HG03469 (cell line): ENCODE measurements around the gene FXYD1.

Experiments
- ATAC-seq: cut with Tn5 transposase; IDR thresholded peaks from one replicate; pipeline ENCODE4 v1.9.1; 2021; ENCODE audit warnings: mild to moderate bottlenecking, moderate library complexity, moderate number of reproducible peaks; ENCODE audit not compliant: unreplicated experiment

The FXYD1 gene

DNA sequence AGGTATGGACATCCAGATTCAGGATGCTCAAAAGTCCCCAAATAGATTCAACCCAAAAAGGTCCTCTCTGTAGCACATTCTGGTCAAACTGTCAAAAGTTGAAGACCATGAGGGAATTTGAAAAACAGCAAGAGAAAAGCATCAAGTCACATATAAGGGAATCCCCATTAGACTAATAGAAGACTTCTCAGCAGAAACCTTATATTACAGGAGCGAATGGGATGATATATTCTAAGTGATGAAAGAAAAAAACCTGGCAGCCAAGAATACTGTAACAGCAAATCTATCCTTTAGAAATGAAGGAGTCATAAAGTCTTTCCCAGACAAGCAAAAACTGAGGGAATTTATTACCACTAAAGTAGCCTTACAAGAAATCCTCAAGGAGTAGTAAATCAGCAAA lies 45.6 kb downstream of the FXYD1 start:
- no peak for ATAC-seq

- ATAC-seq, result no peak
Measured at GRCh38 chr19:35184884-35185283, 46.3 kb downstream of the FXYD1 start.
